D721Med (cell line): ENCODE measurements around the gene SLC35A1.

Experiments
- DNase-seq: peaks from one replicate; pipeline ENCODE4 v3.0.0; 2011; ENCODE audit warnings: low spot score; ENCODE audit not compliant: insufficient read length
- FAIRE-seq: peaks from 2 replicates; lab custom pipeline; 2011; peaks lifted over from hg19 to GRCh38; lab: Jason Lieb, UNC
- TF ChIP-seq, protein P1 (sequence below): IDR thresholded peaks from 2 replicates; pipeline ENCODE4 v1.5.1; 2012; ENCODE audit warnings: mild to moderate bottlenecking, control low read depth; ENCODE audit not compliant: insufficient read depth; ENCODE audit errors: missing control alignments

SLC35A1 gene

DNA sequence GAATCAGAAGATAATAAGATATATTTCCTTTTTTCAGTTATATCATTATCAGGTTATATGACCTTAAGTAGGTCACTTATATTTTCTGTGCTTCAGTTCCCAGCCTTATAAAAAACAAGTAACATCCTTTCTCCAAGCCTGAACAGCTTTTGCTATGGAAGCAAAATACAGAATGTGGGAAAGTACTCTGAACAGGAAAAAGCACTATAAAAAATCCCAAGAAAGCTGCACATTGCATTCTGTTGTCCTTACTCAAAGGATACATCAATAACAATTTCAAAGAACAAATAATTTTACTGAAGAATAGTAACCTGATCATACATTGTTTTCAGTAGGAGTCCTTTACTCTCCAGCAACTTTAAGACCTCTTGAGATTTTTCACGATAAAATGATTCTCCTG is 56.4 kb downstream of the SLC35A1 start:
- FAIRE-seq (no peak), DNase-seq (no peak)
- TF ChIP-seq, protein P1, sequence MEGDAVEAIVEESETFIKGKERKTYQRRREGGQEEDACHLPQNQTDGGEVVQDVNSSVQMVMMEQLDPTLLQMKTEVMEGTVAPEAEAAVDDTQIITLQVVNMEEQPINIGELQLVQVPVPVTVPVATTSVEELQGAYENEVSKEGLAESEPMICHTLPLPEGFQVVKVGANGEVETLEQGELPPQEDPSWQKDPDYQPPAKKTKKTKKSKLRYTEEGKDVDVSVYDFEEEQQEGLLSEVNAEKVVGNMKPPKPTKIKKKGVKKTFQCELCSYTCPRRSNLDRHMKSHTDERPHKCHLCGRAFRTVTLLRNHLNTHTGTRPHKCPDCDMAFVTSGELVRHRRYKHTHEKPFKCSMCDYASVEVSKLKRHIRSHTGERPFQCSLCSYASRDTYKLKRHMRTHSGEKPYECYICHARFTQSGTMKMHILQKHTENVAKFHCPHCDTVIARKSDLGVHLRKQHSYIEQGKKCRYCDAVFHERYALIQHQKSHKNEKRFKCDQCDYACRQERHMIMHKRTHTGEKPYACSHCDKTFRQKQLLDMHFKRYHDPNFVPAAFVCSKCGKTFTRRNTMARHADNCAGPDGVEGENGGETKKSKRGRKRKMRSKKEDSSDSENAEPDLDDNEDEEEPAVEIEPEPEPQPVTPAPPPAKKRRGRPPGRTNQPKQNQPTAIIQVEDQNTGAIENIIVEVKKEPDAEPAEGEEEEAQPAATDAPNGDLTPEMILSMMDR, result no peak

DNA sequence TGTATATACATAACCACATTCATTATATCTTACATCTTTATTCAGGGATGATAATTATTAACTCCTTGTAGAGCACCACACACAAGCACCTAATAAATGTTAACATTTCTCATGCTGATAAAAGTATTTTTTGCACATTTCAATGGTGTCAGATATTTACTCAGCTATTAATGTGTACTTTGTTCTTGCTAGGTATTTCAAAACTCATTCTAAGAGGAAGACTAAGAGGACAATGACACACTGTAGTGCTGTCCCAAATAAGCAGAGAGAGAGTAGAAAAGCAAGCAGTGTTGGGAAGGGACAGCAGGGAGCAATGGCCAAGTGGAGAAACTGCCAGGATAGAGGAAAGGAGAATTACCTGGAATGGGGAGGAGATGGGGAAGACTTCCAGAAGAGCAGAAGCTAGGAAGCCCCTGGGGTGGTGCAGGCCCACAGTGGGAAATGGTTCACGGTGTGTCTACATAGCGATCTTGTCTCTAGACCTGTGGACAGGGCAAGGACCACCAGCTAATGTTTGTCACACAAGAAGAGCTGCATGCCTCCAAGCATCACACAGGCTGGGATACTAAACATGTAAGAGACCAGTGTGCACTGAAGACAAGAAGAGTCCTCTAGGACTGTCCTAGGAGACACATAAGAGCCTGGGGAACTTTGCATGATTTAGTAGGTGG is 61.7 kb downstream of the SLC35A1 start:
- DNase-seq, result no peak
- TF ChIP-seq, protein P1, result no peak

DNA sequence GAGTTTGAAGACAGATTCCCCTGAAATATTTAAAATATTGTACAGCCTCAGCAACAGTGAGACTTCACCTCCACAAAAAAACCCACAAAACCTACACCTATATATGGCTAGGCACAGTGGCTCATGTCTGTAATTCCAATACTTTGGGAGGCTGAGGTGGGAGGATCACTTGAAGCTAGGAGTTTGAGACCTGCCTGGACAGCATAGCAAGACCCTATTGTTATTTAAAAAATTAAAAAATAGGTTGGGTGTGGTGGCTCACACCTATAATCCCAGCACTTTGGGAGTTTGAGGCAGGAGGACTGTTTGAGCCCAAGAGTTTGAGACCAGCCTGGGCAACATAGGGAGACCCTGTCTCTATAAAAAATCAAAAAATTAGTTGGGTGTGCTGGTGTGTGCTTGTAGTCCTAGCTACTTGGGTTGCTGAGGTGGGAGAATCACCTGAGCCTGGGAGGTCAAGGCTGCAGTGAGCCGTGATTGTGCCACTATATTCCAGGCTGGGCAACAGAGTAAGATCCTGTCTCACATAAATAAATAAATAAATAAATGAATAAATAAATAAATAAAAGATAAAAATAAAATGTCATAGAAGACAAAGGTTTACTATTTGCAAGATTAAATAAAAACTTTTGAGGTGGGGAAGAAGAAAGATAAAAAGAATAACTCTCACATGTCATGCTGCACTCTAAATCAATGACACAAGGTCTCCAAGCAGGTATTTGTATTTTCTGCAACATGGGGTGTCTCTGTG is 65.9 kb downstream of the SLC35A1 start:
- FAIRE-seq (no peak), DNase-seq (no peak)
- TF ChIP-seq, protein P1, result no peak

More for the DNA sequence above, 61.7 kb downstream of the SLC35A1 start:
- FAIRE-seq, result no peak

DNA sequence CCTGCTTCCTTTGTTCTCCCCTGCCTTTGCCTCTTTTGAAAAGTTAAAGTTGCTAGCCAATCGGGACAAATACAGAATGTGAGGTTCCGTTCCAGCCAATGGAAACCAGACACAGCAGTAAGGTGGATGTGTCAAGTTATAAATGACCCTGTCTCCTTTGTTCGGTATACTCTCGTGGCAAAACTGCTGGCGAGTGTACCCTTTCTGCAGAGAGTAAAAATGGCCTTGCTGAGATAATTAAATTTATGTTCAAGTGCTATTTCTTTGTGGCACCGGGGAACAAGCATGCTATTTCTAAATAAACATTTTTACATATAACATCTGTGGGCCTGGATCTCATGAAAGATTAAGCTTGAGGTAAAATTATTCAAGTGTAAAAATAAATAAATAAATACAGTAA is 66.8 kb downstream of the SLC35A1 start:
- TF ChIP-seq, protein P1, result no peak
- no peak for FAIRE-seq
- DNase-seq, result no peak

DNA sequence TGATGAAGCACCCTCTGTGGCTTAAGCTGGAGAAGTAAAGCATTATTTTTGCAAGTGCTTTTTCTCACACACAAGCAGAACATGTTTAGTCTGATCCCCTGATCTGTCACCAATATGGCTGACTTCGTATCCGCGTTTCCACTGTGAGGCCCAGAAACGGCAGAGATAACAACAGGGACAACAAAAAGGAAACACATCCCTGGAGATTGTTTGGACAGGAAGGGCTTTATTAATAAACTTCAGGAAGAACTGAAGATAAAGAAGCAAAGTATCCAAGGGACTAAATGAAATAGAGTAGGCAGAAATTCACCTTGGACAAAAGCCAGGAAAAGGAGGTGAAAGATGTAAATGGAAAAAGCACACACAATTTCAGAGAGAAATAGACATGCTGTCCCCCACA is 67.8 kb downstream of the SLC35A1 start:
- TF ChIP-seq, protein P1, result no peak
- DNase-seq (no peak), FAIRE-seq (no peak)

DNA sequence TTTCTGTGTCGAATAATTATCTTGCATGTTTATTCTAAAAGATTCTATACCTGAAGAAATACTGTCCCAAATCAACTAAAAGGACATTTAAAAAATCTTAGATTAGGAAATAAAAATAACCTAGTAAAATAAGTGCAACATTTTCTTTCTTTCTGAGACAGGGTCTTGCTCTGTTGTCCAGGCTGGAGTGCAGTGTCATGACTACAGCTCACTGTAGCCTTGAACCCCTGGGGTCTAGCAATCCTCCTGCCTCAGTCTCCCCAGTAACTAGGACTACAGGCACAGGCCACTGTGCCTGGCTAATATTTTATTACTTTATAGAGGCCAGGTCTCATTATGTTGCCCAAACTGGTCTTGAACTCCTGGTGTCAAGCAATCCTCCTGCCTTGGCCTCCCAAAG is 68.3 kb downstream of the SLC35A1 start:
- FAIRE-seq (no peak), DNase-seq (no peak)
- TF ChIP-seq, protein P1, result no peak

DNA sequence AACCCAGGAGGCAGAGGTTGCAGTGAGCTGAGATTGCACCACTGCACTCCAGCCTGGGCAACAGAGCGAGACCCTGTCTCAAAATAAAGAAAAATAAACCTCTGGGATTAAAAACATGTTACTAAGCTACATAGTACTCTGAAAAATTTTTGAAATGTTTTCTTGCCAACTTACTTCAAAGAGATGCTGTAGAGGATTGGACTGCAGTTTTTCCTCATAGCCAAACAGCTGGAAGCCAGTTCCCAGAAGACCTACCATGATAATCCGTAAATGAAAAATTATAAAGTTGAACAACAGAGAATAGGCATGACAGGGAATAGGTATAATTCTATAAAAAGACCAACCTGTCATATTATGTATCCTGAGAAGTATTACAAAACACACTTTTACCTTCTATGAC is 69.0 kb downstream of the SLC35A1 start:
- DNase-seq, result no peak
- TF ChIP-seq, protein P1, result no peak
- no peak for FAIRE-seq
